ENCODE data around the gene ATP5F1D. TPM values are rescaled to one million over a fixed set of nuclear protein-coding genes. Genes with fewer than 3 reads are reported as not detected.

The ATP5F1D gene
- total and polyA plus RNA-seq, 11 donors, result 201 to 1,034 (median 459) TPM

DNA sequence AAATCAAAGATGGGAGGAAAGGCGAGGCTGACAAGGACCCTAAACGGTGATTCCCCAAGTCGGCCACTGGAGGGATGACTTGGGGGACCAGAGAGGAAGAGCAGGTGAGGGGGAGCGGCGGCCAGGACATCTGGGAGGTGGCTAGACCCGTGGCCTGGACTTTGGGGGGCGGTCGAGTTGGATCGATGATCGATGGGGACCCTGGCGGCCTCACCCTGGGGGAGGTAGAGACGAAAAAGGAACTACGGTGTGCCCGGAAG, 19.9 kb downstream of the ATP5F1D start:
- intact Hi-C loops (cut with DNase I), result no loop called here

DNA sequence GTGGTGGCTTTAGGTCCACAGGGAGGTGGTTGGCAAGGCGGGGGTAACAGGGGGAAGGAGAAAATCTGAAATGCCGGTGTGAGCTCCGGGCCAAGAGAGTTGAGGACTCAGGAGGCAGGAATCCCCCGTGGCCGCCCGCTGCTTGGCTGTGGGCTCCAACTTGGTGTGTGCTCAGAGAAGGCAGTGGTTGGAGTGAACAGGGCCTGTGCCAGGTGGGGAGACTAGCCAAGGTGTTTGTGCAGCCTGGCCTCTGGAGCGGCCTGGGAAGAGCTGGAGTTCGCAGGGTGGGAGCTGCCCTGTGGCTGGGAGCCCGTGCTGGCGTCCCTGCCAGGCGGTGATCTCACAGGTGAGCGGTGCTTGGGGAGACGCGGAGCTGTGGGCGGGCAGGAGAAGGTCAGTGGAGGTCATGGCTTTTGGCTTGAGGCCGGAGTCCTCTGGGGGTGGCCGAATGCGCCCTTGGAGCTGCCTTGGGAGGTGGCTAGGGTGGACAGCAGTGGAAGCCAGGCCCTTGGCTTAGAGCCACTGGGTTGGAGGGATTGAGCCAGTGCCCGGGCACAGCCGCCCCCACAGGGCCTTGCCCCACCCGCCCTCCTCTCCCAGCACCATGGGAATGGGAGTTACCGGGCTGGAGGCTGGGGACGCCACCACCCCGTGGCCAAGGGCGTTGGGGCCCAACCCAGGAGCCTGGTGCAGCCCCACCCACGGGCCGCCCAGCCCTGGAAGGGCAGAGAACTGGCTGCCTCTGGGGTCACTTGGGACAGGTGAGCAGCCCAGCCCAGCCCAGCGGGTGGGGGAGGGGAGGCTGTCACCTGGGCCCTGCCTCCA, 20.5 kb downstream of the ATP5F1D start:
- intact Hi-C loops (cut with DNase I), result no loop called here
- peaks cover 11 to 81% (median 74%) of the 10 kb centered on the region in 12 donors for H3K4me1 ChIP-seq

More for the DNA sequence above, 19.9 kb downstream of the ATP5F1D start:
- Histone ChIP-seq H3K27ac (peak overlapping the region; percentile 64 to 100 (median 96)), H3K4me1 (peaks cover 11 to 81% (median 75%) of the 10 kb centered on the region in 12 donors), H3K4me3 (peak overlapping the region; percentile 40 to 82 (median 72)), H3K36me3 (peaks cover 0 to 25% (median 19%) of the 10 kb centered on the region in 9 donors), H3K27me3 (no peaks in the 10 kb centered on the region), H3K9me3 (no peaks in the 10 kb centered on the region)
- WGBS, 4 donors, result 22 to 29% (median 26%) methylated on average over 14 of the region's 14 CpGs
- DNase-seq (peak in 2 of 5 donors; percentile 36 to 40), ATAC-seq (no peak)
- TF ChIP-seq, protein P1, sequence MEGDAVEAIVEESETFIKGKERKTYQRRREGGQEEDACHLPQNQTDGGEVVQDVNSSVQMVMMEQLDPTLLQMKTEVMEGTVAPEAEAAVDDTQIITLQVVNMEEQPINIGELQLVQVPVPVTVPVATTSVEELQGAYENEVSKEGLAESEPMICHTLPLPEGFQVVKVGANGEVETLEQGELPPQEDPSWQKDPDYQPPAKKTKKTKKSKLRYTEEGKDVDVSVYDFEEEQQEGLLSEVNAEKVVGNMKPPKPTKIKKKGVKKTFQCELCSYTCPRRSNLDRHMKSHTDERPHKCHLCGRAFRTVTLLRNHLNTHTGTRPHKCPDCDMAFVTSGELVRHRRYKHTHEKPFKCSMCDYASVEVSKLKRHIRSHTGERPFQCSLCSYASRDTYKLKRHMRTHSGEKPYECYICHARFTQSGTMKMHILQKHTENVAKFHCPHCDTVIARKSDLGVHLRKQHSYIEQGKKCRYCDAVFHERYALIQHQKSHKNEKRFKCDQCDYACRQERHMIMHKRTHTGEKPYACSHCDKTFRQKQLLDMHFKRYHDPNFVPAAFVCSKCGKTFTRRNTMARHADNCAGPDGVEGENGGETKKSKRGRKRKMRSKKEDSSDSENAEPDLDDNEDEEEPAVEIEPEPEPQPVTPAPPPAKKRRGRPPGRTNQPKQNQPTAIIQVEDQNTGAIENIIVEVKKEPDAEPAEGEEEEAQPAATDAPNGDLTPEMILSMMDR (IDR thresholded peaks at IDR 0.05), result peak in 1 of 12 donors; percentile 24
- TF ChIP-seq POLR2A (IDR thresholded peaks at IDR 0.05), result no peak

DNA sequence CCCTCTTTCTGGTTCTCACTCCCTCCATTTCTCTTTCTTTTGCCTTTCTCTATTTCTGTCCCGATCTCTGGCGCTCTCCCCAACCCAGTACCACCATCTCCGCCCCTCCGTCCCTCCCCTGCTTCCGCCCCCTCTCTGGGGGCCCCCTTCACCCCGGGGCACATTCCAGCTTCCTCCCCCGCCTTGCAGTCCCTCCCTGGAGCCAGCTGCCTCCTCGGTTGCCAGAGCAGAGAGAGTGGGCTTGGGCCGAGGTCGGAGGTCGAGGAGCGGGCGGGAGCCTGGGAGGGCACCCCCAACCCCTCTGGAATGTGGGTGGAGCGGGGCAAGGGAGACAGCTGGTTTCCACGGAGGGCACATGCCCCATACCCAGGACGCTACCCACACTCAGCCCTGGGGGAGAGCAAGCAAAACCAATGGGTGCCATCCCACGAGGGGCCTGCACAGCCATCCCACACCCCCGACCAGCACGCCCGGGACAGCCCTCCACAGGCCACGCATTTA, 21.1 kb downstream of the ATP5F1D start:
- Histone ChIP-seq H3K4me3 (peak overlapping the region in 4 of 12 donors; percentile 71 to 82 (median 76)), H3K4me1 (peaks cover 15 to 81% (median 74%) of the 10 kb centered on the region in 12 donors), H3K9me3 (no peaks in the 10 kb centered on the region), H3K27ac (peak overlapping the region; percentile 64 to 100 (median 96)), H3K27me3 (no peaks in the 10 kb centered on the region), H3K36me3 (peaks cover 0 to 13% (median 7%) of the 10 kb centered on the region in 9 donors)
- DNase-seq (no peak), ATAC-seq (no peak)
- intact Hi-C loops (cut with DNase I), result no loop called here
- 64 to 69% (median 68%) methylated on average over 18 to 21 of the region's 21 CpGs for WGBS, 4 donors
- TF ChIP-seq POLR2A (IDR thresholded peaks at IDR 0.05), result no peak
- TF ChIP-seq, protein P1 (IDR thresholded peaks at IDR 0.05), result no peak

More for the DNA sequence above, 20.5 kb downstream of the ATP5F1D start:
- peak in 3 of 4 donors; percentile 0 to 2 (median 1) for ATAC-seq
- no peaks in the 10 kb centered on the region for H3K27me3 ChIP-seq
- peak; percentile 72 to 86 (median 79) for DNase-seq
- peaks cover 0 to 20% (median 13%) of the 10 kb centered on the region in 9 donors for H3K36me3 ChIP-seq
- TF ChIP-seq, protein P1 (IDR thresholded peaks at IDR 0.05), result no peak
- no peak for TF ChIP-seq POLR2A (IDR thresholded peaks at IDR 0.05)
- H3K27ac ChIP-seq, result peak overlapping the region; percentile 64 to 100 (median 96)
- H3K9me3 ChIP-seq, result no peaks in the 10 kb centered on the region
- peak overlapping the region in 10 of 12 donors; percentile 52 to 82 (median 73) for H3K4me3 ChIP-seq
- 26 to 31% (median 26%) methylated on average over 21 to 28 of the region's 28 CpGs for WGBS, 4 donors

DNA sequence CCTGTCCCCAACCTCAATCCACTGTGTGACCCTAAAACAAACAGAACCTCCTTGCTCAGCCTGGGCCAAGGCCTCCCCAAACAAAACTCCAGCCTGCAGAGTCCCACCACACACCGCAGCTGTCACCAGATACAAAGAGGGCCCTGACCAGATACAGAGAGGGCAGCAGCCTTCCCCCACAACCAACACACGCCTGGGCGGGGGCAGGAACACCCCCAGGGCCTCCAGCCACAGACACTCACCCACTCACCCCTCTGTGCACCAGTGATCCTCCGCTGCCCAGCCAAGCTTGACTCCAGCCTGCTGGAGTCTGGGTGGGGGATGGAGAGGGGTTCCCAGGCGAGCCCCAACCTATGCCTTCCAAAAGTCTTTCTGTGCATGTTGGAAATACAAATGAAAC, 21.6 kb downstream of the ATP5F1D start:
- ATAC-seq (no peak), DNase-seq (no peak)
- Histone ChIP-seq H3K4me1 (peaks cover 12 to 81% (median 74%) of the 10 kb centered on the region in 12 donors), H3K9me3 (no peaks in the 10 kb centered on the region), H3K27ac (peak overlapping the region in 8 of 12 donors; percentile 24 to 100 (median 96)), H3K4me3 (no peak overlapping the region), H3K36me3 (peaks cover 0 to 8% (median 2%) of the 10 kb centered on the region in 9 donors), H3K27me3 (no peaks in the 10 kb centered on the region)
- TF ChIP-seq, protein P1 (IDR thresholded peaks at IDR 0.05), result no peak
- no peak for TF ChIP-seq POLR2A (IDR thresholded peaks at IDR 0.05)
- intact Hi-C loops (cut with DNase I), result no loop called here
- WGBS, 4 donors, result 77 to 83% (median 80%) methylated on average over 5 of the region's 5 CpGs
